Left cardiac atrium (tissue), 4 donors: ENCODE results near the gene TMX3. TPM values are rescaled to one million over a fixed set of nuclear protein-coding genes. Genes with fewer than 3 reads are reported as not detected.

ENCODE experiments used
- ATAC-seq, 2 donors: fragments of 200-7000 bp; cut with Tn5 transposase; one replicate each; pipeline ENCODE4 v1.9.1; 2020; ENCODE audit warnings: mild to moderate bottlenecking in 2 of 2, moderate library complexity in 2 of 2
- DNase-seq: peaks from one replicate; pipeline ENCODE4 v3.0.0-alpha.2; 2020
- intact Hi-C, 2 donors: fragments of 100-400 bp; cut with DNase I; formaldehyde crosslinking; loops; one replicate each; pipeline versions ENCODE4 v1.14.1 to v1.15.1; 2022 to 2023
- total RNA-seq, 2 donors: library from RNA; stranded (reverse); fragmentation: NEBNext Ultra II Directional; extraction: Animal tissue kit (Norgen Biotek cat#: 25700); gene quantifications; one replicate each; pipeline ENCODE4 v1.2.1, GENCODE V29; 2021
- donor health status: DM: no; HTN: yes; CAD: no.
- donor health status: DM: no; HTN: yes; CAD: no; lungs with severe emphysema.
- donor health status: DM: yes; HTN: yes; CAD: no.
- donor health status: Dilated cardiomyopathy.

Gene TMX3
- total RNA-seq, 2 donors from 2014 or later, result 24.4 to 36.2 TPM

DNA sequence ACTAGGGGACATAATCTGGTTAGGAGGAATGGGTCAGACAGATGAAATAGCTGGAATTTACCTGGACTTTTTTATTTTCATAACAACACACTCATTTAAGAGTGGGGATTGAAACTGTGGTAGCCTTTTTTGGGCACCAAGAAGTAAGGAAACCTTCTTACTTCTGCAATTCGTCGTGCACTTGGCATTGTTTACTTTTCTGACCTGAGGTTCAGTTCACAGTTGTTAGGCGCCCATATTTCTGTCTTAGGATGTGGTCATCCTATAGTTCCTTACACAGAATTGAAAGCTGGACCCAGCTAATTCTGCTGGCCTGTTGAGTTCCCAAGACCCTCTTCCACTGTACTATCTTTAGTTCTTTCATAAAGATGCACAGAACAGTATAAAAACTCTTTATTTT, 72.9 kb downstream of the TMX3 start:
- ATAC-seq (no peak), DNase-seq (no peak)
- intact Hi-C loops, result no loop called here

- no peak for ATAC-seq
- intact Hi-C loops, result no loop called here
- no peak for DNase-seq
These were observed 74.0 kb downstream of the TMX3 start for GRCh38 chr18:68640861-68641260.

DNA sequence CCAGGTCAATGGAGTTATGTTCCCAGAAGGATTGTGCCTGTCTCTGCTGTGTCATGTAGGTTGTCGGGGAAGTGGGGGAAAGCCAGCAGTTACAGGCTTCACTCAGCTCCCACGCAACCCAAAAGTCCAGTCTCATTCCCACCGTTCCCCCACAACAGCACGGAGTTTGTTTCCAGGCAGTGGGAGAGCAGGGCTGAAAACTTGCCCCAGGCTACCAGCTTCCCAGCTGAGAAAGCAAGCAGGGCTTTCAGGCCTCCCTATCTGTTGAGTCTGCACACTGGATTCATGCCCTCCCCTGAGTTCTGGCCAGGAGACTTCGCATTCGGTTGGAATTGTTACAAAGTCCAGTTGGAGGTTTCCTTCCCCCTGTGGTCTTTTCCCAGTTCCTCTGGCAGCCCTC, 76.3 kb downstream of the TMX3 start:
- ATAC-seq (no peak), DNase-seq (no peak)
- intact Hi-C loops, result no loop called here

DNA sequence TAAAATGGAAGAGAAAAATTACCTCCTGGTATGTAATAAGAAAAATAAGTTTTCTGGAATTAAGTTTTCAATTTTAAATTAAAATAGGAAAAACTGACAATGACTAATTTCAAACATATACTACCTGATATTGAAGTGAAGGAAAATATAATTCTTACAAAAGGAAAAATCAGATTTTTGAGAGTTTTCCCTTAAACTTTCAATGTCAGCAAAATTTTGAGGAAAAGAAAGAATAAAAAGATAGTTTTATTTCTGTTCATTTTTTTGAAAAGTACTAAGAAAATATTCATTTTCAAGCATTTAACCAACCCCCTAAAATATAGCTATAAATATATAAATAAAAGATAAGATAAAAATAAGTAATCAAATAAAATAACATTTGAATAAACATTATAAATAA, 87.1 kb downstream of the TMX3 start:
- intact Hi-C loops, result no loop called here
- DNase-seq, result no peak
- ATAC-seq, result no peak

Other genes starting within 250 kb of the TMX3 start
- gene CCDC102B, start 83.0 kb upstream of the TMX3 start, total RNA-seq, result 1 to 10 TPM; 7.4 to 8.6 TPM